NT2/D1 (cell line): ENCODE data around the gene CLASP1.

ENCODE experiments used
- DNase-seq: peaks from one replicate; pipeline ENCODE4 v3.0.0-alpha.2; 2011; ENCODE audit warnings: low read depth, low spot score
- H3K27me3 ChIP-seq: 2 replicates; pipeline ENCODE4 v1.6.0; 2011; ENCODE audit warnings: mild to moderate bottlenecking; ENCODE audit not compliant: insufficient read length, insufficient read depth
- H3K36me3 ChIP-seq: 2 replicates; pipeline ENCODE4 v1.6.1; 2011; ENCODE audit warnings: mild to moderate bottlenecking, low read length, mixed read lengths; ENCODE audit not compliant: insufficient read depth, insufficient read length
- H3K4me1 ChIP-seq: 2 replicates; pipeline ENCODE4 v1.5.1; 2011; ENCODE audit not compliant: insufficient read depth, insufficient read length
- H3K4me3 ChIP-seq: 2 replicates; pipeline ENCODE4 v1.5.1; 2011; ENCODE audit warnings: low read depth; ENCODE audit not compliant: insufficient read length
- H3K9ac ChIP-seq: 2 replicates; pipeline ENCODE4 v1.6.0; 2011; ENCODE audit warnings: low read depth; ENCODE audit not compliant: insufficient read length
- H3K9me3 ChIP-seq: 2 replicates; pipeline ENCODE4 v1.5.1; 2011; ENCODE audit warnings: mild to moderate bottlenecking, low read length; ENCODE audit not compliant: insufficient read depth
- SUZ12 ChIP-seq: IDR thresholded peaks from 2 replicates; pipeline ENCODE4 v1.6.1; 2011; ENCODE audit not compliant: insufficient read length, insufficient read depth; ENCODE audit errors: extremely low read depth
- YY1 ChIP-seq: IDR thresholded peaks from 2 replicates; pipeline ENCODE4 v1.6.1; 2011; ENCODE audit not compliant: insufficient read length, insufficient read depth
- ZNF274 ChIP-seq: IDR thresholded peaks from 2 replicates; pipeline ENCODE4 v1.6.1; 2011; ENCODE audit warnings: mild to moderate bottlenecking, low read depth, low read length

CLASP1 gene

GRCh38 chr2:121670181-121670580, 20.9 kb upstream of the CLASP1 start:
- peaks cover 24% of the 10 kb centered on the region; the same call in 1 of the 2 replicates for H3K9me3 ChIP-seq
- H3K4me1 ChIP-seq: no peaks in the 10 kb centered on the region
- no peaks in the 10 kb centered on the region for H3K27me3 ChIP-seq
- H3K9ac ChIP-seq: no peak overlapping the region
- no peak for DNase-seq
- no peak for TF ChIP-seq ZNF274
- TF ChIP-seq SUZ12: no peak
- TF ChIP-seq YY1: no peak
- no peak overlapping the region for H3K4me3 ChIP-seq
- H3K36me3 ChIP-seq: no peaks in the 10 kb centered on the region

GRCh38 chr2:121667618-121668017, 18.4 kb upstream of the CLASP1 start:
- Histone ChIP-seq H3K36me3 (no peaks in the 10 kb centered on the region), H3K27me3 (no peaks in the 10 kb centered on the region), H3K9ac (no peak overlapping the region), H3K4me1 (no peaks in the 10 kb centered on the region), H3K9me3 (peaks cover 24% of the 10 kb centered on the region; the same call in 1 of the 2 replicates), H3K4me3 (no peak overlapping the region)
- TF ChIP-seq SUZ12: no peak
- no peak for DNase-seq

GRCh38 chr2:121666042-121666441, 16.8 kb upstream of the CLASP1 start:
- Histone ChIP-seq H3K27me3 (no peaks in the 10 kb centered on the region), H3K9ac (no peak overlapping the region), H3K9me3 (peaks cover 18% of the 10 kb centered on the region; the same call in 1 of the 2 replicates), H3K4me1 (no peaks in the 10 kb centered on the region), H3K4me3 (no peak overlapping the region), H3K36me3 (no peaks in the 10 kb centered on the region)
- DNase-seq: no peak
- no peak for TF ChIP-seq SUZ12
- no peak for TF ChIP-seq ZNF274
- no peak for TF ChIP-seq YY1

GRCh38 chr2:121665504-121665903, 16.2 kb upstream of the CLASP1 start:
- no peak overlapping the region for H3K4me3 ChIP-seq
- peaks cover 16% of the 10 kb centered on the region; the same call in 1 of the 2 replicates for H3K9me3 ChIP-seq
- no peak for TF ChIP-seq YY1
- no peaks in the 10 kb centered on the region for H3K36me3 ChIP-seq
- H3K4me1 ChIP-seq: no peaks in the 10 kb centered on the region
- H3K27me3 ChIP-seq: no peaks in the 10 kb centered on the region
- DNase-seq: no peak
- H3K9ac ChIP-seq: no peak overlapping the region

GRCh38 chr2:121664713-121665112, 15.5 kb upstream of the CLASP1 start:
- no peak overlapping the region for H3K4me3 ChIP-seq
- no peaks in the 10 kb centered on the region for H3K27me3 ChIP-seq
- peaks cover 3% of the 10 kb centered on the region for H3K36me3 ChIP-seq
- no peak for DNase-seq
- H3K9me3 ChIP-seq: peaks cover 13% of the 10 kb centered on the region; the same call in 1 of the 2 replicates
- no peak for TF ChIP-seq SUZ12
- H3K4me1 ChIP-seq: no peaks in the 10 kb centered on the region
- H3K9ac ChIP-seq: no peak overlapping the region

- no peak for DNase-seq
- H3K36me3 ChIP-seq: peaks cover 4% of the 10 kb centered on the region
- peaks cover 6% of the 10 kb centered on the region; the same call in 1 of the 2 replicates for H3K9me3 ChIP-seq
- H3K4me1 ChIP-seq: no peaks in the 10 kb centered on the region
- TF ChIP-seq ZNF274 (no peak), YY1 (no peak), SUZ12 (no peak)
- no peak overlapping the region for H3K9ac ChIP-seq
- no peak overlapping the region for H3K4me3 ChIP-seq
- no peaks in the 10 kb centered on the region for H3K27me3 ChIP-seq
These were observed 14.8 kb upstream of the CLASP1 start for GRCh38 chr2:121664086-121664485.

- H3K27me3 ChIP-seq: no peaks in the 10 kb centered on the region
- H3K36me3 ChIP-seq: peaks cover 9% of the 10 kb centered on the region
- H3K9ac ChIP-seq: no peak overlapping the region
- H3K4me1 ChIP-seq: no peaks in the 10 kb centered on the region
- TF ChIP-seq ZNF274: no peak
- H3K4me3 ChIP-seq: no peak overlapping the region
- no peak for DNase-seq
- no peaks in the 10 kb centered on the region for H3K9me3 ChIP-seq
These were observed 14.2 kb upstream of the CLASP1 start for GRCh38 chr2:121663434-121663833.

- no peak overlapping the region for H3K9ac ChIP-seq
- H3K27me3 ChIP-seq: no peaks in the 10 kb centered on the region
- no peaks in the 10 kb centered on the region for H3K9me3 ChIP-seq
- H3K4me1 ChIP-seq: no peaks in the 10 kb centered on the region
- H3K36me3 ChIP-seq: peaks cover 9% of the 10 kb centered on the region
- no peak overlapping the region for H3K4me3 ChIP-seq
- no peak for TF ChIP-seq YY1
- no peak for TF ChIP-seq ZNF274
- no peak for TF ChIP-seq SUZ12
- DNase-seq: no peak
These were observed 13.4 kb upstream of the CLASP1 start for GRCh38 chr2:121662656-121663055.
